Activated T-helper 2 cell treated with anti-CD3 and anti-CD28 coated beads, Interferon-gamma antibody, Interleukin-2, Interleukin-4, amounts not matched to agents 10 μg/mL and 5 μg/mL and 100 μg/mL, durations not matched to agents 14 hours and 24 hours and 36 hours (primary cell): ENCODE data around the gene UBTD1. TPM values are rescaled to one million over a fixed set of nuclear protein-coding genes. Genes with fewer than 3 reads are reported as not detected.

Experiments used
- DNase-seq: peaks from one replicate; pipeline ENCODE4 v3.0.0; 2021; ENCODE audit warnings: low spot score
- H3K27ac Mint-ChIP-seq: one replicate; pipeline ENCODE4 v1.8.0; 2021; ENCODE audit warnings: mixed read lengths
- H3K27me3 Mint-ChIP-seq: one replicate; pipeline ENCODE4 v1.8.0; 2021; ENCODE audit warnings: low read depth, mixed read lengths
- H3K36me3 Mint-ChIP-seq: one replicate; pipeline ENCODE4 v1.8.0; 2021; ENCODE audit warnings: low read depth, mixed read lengths
- H3K4me1 Mint-ChIP-seq: one replicate; pipeline ENCODE4 v1.8.0; 2021; ENCODE audit warnings: low read depth, mixed read lengths
- H3K4me3 Mint-ChIP-seq: one replicate; pipeline ENCODE4 v1.8.0; 2021; ENCODE audit warnings: low read depth, mild to moderate bottlenecking, moderate library complexity, mixed read lengths
- H3K9me3 Mint-ChIP-seq: one replicate; pipeline ENCODE4 v1.8.0; 2021; ENCODE audit warnings: mixed read lengths
- intact Hi-C: fragments of 100-400 bp; cut with micrococcal nuclease; formaldehyde crosslinking; loops from one replicate; pipeline ENCODE4 v1.15.1; 2023
- total RNA-seq: library from RNA; stranded (reverse); gene quantifications from 2 replicates; pipeline ENCODE4 v1.2.3, GENCODE V29; 2022

The UBTD1 gene
- total RNA-seq, 1 donor from 2014 or later: 1.6 TPM

DNA sequence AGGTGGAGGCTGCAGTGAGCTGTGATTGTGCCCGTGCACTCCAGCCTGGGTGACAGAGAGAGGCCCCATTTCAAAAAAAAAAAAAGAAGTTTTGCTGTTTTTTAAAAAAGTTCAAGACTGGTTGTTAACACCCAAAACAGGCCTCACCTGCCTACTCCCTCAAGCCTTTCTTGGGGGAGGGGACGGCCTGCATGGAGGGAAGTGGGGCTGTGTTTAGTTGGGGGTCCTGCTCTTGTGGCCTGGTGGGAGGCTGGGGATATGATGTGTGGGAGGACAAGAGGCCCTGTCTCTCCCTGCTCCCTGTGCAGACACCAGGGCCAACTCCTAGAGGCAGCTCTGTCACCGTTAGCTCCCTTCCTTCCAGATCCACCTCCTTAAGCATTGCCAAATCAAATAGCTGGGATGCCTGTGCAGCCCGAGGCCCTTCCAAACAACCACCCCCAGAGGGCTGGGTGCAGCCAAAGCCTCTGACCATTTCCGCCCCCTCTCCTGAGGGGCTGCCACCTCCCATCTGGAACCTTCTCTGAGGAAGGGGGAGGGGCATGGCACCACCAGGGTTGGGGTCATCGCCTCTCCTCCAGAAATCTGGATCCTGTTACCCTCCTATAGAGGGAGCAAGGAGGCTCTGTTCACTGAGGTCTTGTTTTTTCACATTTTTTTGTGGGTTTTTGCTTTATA, 40.9 kb downstream of the UBTD1 start:
- Mint-ChIP-seq H3K27me3 (no peaks in the 10 kb centered on the region), H3K4me1 (peaks cover 21% of the 10 kb centered on the region), H3K36me3 (no peaks in the 10 kb centered on the region), H3K27ac (no peak overlapping the region), H3K4me3 (no peak overlapping the region), H3K9me3 (no peaks in the 10 kb centered on the region)
- intact Hi-C loops: no loop called here
- DNase-seq: no peak

DNA sequence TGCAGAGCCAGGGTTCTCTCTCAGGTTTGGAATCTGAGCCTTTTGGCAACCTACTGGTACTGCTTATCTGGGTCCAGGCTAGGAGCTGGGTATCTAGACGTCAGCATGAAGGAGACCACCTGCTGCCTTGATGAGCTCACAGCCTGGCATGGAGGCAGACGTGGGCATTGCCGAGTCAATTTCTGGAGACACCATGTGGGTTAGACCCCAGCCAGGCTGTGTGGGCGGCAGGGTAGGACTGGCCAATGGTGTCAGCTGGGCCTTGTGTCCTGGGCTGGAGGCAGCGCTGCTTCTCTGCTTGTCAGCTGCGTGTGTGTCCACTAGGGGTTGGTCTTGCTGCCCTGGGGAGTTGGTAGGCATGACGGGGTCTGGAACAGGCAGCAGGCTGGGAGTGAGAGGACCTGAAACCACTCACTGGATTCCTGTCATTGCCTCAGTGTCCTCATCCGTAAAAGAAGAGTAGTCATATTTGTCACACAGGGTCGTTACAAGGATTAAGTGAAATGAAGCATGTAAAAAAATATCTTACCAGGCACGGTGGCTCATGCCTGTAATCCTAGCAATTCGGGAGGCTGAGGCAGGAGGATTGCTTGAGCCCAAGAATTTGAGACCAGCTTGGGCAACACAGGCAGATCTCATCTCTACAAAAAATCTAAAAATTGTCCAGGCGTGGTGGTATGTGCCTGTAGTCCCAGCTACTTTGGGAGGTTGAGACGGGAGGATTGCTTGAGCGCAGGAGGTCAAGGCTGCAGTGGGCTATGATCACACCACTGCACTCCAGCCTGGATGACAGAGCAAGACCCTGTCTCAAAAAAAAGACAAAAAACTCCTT, 42.2 kb downstream of the UBTD1 start:
- DNase-seq: no peak
- Mint-ChIP-seq H3K4me1 (peaks cover 22% of the 10 kb centered on the region), H3K36me3 (no peaks in the 10 kb centered on the region), H3K4me3 (no peak overlapping the region), H3K9me3 (no peaks in the 10 kb centered on the region), H3K27ac (no peak overlapping the region), H3K27me3 (no peaks in the 10 kb centered on the region)
- intact Hi-C loops: no loop called here

DNA sequence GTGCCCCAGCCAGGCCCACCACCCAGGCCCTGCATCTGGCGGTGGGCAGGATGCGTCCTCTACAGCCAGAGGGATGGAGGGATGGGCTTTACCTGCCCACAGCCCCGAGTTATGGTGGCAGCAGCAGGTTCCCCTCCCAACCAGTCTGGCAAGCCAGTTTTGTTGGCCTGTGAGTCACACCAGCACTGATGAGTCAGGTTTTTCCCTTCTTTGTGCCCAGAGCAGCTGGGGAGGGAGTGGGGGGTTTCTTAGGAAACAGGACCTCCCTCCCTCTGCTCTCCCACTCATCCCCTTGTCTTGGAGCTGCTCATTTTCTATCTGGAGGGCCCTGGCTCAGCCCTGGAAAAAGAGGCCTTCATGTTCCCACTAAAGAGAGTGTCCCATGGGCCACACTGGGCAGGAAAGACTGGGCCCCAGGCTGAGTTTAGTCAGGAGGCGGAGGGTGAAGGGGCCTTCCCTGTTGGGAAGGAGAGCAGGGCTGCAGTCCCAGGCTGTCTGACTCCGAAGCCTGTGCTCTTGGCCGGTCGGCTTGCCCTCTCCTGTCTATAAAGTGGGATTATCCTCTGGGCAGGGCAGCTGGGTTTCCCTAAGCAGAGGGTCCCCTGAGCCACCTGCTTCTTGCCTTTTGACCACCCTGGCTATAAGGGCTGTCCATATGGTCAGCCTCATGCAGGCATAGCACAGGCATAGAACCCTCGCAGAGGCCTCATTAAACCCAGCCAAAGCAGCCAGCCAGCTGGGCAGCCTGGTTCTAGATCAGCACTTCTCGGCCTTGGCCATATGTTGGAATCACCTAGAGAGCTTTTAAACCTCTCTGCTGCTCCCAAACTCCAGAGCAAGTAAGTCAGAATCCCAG, 43.7 kb downstream of the UBTD1 start:
- H3K9me3 Mint-ChIP-seq: no peaks in the 10 kb centered on the region
- H3K4me1 Mint-ChIP-seq: peaks cover 22% of the 10 kb centered on the region
- peak overlapping the region; percentile 65 for H3K27ac Mint-ChIP-seq
- H3K36me3 Mint-ChIP-seq: no peaks in the 10 kb centered on the region
- no peak overlapping the region for H3K4me3 Mint-ChIP-seq
- DNase-seq: no peak
- H3K27me3 Mint-ChIP-seq: no peaks in the 10 kb centered on the region
- intact Hi-C loops: loop anchor here (2.0 kb wide), 1 partner anchor 44 kb away; the partner anchor contains the start of genes MMS19 and UBTD1

- H3K27ac Mint-ChIP-seq: peak overlapping the region; percentile 43
- no peaks in the 10 kb centered on the region for H3K36me3 Mint-ChIP-seq
- no peaks in the 10 kb centered on the region for H3K9me3 Mint-ChIP-seq
- intact Hi-C loops: loop anchor here (2.0 kb wide), 1 partner anchor 44 kb away; the partner anchor contains the start of genes MMS19 and UBTD1
- no peaks in the 10 kb centered on the region for H3K27me3 Mint-ChIP-seq
- peaks cover 22% of the 10 kb centered on the region for H3K4me1 Mint-ChIP-seq
- peak; percentile 18 for DNase-seq
- no peak overlapping the region for H3K4me3 Mint-ChIP-seq
Measured at GRCh38 chr10:97543025-97543546, 44.4 kb downstream of the UBTD1 start.

- Mint-ChIP-seq H3K9me3 (no peaks in the 10 kb centered on the region), H3K36me3 (no peaks in the 10 kb centered on the region), H3K4me3 (no peak overlapping the region), H3K4me1 (peaks cover 22% of the 10 kb centered on the region), H3K27me3 (no peaks in the 10 kb centered on the region), H3K27ac (no peak overlapping the region)
- intact Hi-C loops: no loop called here
- DNase-seq: no peak
Measured at GRCh38 chr10:97546456-97547270, 47.9 kb downstream of the UBTD1 start.

DNA sequence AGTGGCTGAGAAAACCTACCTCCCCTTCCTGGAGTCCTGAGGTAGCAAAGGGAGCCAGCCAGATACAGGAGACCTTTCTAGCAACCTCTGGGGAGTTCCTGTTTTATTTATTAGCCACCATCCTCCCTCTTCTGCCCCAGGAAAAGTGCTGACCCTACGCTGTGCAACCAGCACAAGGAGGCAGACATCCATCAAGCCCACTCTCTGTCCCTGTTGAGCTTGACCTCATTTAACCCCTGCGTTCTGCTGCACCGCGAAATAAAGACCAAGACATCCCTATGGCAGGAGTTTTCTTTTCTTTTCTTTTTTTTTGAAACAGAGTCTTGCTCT, 48.5 kb downstream of the UBTD1 start:
- H3K27ac Mint-ChIP-seq: no peak overlapping the region
- H3K4me3 Mint-ChIP-seq: no peak overlapping the region

GRCh38 chr10:97547962-97548361, 49.2 kb downstream of the UBTD1 start:
- no peaks in the 10 kb centered on the region for H3K36me3 Mint-ChIP-seq
- no peak overlapping the region for H3K4me3 Mint-ChIP-seq
- H3K27me3 Mint-ChIP-seq: no peaks in the 10 kb centered on the region
- no peak for DNase-seq
- H3K4me1 Mint-ChIP-seq: peaks cover 11% of the 10 kb centered on the region
- no peaks in the 10 kb centered on the region for H3K9me3 Mint-ChIP-seq
- H3K27ac Mint-ChIP-seq: no peak overlapping the region
- intact Hi-C loops: no loop called here

More for the DNA sequence above, 48.5 kb downstream of the UBTD1 start:
- no peak for DNase-seq
- peaks cover 18% of the 10 kb centered on the region for H3K4me1 Mint-ChIP-seq
- H3K27me3 Mint-ChIP-seq: no peaks in the 10 kb centered on the region
- H3K36me3 Mint-ChIP-seq: no peaks in the 10 kb centered on the region
- no peaks in the 10 kb centered on the region for H3K9me3 Mint-ChIP-seq
- intact Hi-C loops: no loop called here

DNA sequence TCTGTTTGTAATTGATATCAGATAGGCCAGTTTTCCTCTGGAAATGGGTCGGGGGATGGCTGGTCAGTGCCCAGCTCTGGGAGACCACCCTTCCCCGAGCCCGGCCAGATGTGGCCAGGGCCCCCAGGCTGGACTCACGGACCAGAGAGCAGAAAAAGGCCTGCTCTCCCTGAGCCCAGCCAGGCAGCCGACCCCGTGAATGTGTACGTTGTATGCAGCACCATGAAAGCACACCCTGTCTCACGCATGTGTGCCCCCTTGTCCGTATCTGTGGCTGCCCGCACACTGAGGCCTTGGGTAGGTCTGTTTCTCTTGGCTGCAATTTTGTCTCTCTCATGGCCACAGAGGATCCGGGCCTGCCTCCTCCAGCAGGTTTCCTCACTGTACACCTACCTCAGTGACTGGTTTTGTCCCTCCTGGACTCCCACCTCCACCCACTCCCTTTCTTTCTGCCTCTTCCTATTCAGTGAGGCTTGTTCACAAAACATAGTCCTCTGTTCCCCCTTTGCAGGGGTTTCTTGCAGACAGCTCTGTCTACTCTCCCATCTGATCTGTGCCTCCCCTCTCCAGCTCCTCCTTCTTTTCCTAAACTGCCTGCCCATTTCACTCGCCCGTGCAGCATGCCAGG, 50.2 kb downstream of the UBTD1 start:
- DNase-seq: no peak
- Mint-ChIP-seq H3K27ac (no peak overlapping the region), H3K4me1 (peaks cover 5% of the 10 kb centered on the region), H3K4me3 (no peak overlapping the region), H3K36me3 (no peaks in the 10 kb centered on the region), H3K9me3 (no peaks in the 10 kb centered on the region), H3K27me3 (no peaks in the 10 kb centered on the region)
- intact Hi-C loops: no loop called here

DNA sequence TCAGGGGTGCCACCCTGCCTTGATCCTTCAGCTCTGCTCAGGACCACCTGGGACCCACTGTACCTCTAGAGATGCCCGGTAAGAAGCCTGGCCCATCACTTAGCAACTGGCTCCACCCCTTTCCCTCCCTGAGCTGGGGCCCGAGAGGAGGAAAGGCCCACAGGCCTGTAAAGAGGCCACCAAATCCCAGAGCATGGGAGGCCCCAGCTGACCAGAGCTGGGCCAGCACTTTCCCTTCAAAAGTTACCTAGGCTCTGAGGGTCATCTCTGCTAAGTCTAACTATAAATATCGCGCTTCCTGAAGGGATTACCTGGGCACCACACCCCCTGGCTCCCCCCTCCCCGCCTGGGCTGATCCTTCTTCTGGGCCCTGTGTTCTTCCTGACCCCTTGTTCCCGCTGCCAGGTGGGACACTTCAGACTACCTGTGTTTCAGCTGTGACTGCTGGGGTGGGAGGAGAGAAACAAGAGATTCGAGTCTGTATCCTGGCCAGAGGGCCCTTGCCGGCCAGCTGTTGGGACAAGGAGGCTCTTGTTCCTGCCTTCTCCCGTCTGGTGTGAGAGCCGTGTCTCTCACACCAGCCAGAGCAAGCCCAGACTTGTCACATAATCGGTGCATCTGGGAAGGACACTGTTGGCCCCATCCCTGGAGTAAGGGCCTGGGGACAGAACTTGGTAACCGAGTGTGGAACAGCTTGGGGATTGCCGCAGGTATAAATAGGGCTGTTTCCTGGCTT, 51.0 kb downstream of the UBTD1 start:
- Mint-ChIP-seq H3K4me1 (peaks cover 4% of the 10 kb centered on the region), H3K27me3 (no peaks in the 10 kb centered on the region), H3K27ac (no peak overlapping the region), H3K9me3 (no peaks in the 10 kb centered on the region), H3K4me3 (no peak overlapping the region), H3K36me3 (no peaks in the 10 kb centered on the region)
- intact Hi-C loops: no loop called here
- DNase-seq: no peak

GRCh38 chr10:97550336-97551149, 51.8 kb downstream of the UBTD1 start:
- Mint-ChIP-seq H3K27ac (no peak overlapping the region), H3K36me3 (no peaks in the 10 kb centered on the region), H3K4me1 (peaks cover 2% of the 10 kb centered on the region), H3K4me3 (no peak overlapping the region), H3K9me3 (no peaks in the 10 kb centered on the region), H3K27me3 (no peaks in the 10 kb centered on the region)
- intact Hi-C loops: no loop called here
- DNase-seq: no peak

GRCh38 chr10:97551271-97551670, 52.5 kb downstream of the UBTD1 start:
- no peaks in the 10 kb centered on the region for H3K27me3 Mint-ChIP-seq
- DNase-seq: no peak
- no peaks in the 10 kb centered on the region for H3K36me3 Mint-ChIP-seq
- H3K4me1 Mint-ChIP-seq: peaks cover 2% of the 10 kb centered on the region
- H3K9me3 Mint-ChIP-seq: peaks cover 3% of the 10 kb centered on the region
- intact Hi-C loops: no loop called here
- H3K4me3 Mint-ChIP-seq: no peak overlapping the region
- H3K27ac Mint-ChIP-seq: no peak overlapping the region
